Measurements from ENCODE around the gene C1QTNF8.

The C1QTNF8 gene

DNA sequence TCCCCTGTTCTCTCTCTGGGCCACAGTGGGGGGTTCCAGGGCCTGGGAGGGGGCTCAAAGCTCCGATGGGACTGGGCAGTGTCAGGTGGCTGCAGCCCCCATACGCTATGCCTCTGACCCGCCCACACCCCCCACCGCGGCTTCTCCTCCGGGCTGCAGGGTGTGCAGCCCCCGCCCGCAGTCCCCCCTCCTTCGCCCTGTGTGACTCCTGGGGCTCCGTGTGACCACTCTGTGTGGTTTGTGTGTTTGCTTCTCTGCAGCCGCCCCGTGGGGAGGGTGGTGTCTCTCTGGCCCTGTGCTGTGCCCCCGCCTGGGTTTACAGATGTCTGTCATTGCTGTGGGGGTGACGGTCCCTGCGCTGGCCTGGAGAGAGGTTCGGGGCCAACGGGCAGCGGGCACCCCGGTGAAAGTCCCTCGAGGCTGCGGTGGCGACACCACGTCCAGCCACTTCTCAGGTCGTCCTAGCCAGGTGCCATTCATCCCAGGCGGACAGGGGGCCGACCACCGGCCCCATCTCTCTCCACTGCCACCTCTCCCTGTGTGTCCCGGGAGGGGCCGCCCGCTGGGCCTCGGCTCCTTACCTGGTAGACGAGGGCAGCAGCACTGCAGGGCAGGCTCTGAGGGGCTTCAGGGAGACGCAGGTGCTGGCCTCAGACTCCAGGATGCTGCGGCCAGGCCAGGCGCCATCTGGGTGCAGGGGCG lies 18.0 kb downstream of the C1QTNF8 start:
- DNase-seq (ENCODE audit: low read depth), result no peak

DNA sequence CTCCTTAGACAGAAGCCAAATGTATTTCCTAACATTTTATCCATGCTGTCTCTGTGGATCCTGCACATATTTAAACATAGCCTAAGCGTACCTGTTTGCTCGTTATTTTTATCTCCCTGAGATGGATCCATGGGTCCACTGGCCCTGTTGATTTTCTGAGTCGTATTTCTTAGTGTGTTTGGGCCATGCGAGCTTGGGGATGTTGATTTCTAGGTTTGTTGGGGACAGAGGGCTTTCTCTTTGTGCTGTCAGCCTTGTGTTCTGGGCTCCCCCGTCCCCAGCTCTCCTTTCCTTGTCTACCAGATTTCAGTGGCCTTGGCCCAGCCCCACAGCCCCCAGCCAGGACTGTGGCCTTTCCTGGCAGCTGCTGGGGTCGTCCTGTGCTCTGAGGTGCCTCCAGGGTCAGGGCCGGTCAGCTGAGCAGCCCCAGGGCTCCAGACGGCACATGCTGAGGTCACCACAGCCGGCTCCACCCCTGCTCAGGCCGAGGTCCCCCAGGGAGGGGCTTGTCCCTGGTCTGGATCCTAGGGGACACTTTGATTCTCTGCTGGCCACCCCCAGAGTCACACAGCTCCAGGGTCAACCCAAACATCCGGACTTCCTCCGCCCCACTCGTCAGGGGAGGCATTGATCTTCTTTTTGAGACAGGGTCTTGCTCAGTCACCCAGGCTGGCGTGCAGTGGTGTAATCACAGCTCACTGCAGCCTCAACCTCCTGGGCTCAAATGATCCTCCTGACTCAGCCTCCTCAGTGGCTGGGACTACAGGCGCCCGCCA lies 19.1 kb downstream of the C1QTNF8 start:
- no peak for DNase-seq (ENCODE audit: low read depth)

DNA sequence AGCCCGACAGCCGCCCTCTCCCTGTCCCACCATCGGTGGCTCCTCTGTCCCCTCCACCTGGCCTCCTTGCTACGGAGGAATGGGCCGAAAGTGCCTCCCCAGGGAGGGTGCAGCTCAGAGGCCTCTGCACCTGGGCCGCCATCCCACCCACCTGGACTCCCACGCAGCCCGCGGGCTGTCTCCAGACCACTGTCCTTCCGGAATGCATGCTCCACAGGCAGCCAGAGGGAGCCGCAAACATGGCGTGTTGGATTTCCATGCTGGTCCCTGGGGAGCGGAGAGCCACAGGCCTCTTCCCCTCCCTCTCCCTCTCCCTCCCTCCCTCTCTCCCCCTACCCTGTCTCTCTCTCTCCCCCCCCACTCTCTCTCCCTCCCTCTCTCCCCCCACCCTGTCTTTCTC lies 20.5 kb downstream of the C1QTNF8 start:
- DNase-seq (ENCODE audit: low read depth), result no peak

DNA sequence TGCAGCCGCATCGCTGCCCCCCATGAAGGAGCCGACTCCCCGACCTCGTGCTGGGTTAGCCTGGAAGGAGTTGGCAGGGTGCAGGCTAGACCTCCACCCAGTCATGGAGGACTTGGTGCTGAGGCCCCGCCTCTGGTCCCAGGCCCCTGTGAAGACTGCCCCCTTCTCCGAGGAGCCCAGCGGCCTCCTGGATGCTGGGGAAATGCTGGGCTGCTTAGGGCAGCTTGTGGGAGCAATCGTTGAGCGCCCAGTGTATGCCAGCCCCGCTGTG lies 21.7 kb downstream of the C1QTNF8 start:
- DNase-seq (ENCODE audit: low read depth), result no peak

DNA sequence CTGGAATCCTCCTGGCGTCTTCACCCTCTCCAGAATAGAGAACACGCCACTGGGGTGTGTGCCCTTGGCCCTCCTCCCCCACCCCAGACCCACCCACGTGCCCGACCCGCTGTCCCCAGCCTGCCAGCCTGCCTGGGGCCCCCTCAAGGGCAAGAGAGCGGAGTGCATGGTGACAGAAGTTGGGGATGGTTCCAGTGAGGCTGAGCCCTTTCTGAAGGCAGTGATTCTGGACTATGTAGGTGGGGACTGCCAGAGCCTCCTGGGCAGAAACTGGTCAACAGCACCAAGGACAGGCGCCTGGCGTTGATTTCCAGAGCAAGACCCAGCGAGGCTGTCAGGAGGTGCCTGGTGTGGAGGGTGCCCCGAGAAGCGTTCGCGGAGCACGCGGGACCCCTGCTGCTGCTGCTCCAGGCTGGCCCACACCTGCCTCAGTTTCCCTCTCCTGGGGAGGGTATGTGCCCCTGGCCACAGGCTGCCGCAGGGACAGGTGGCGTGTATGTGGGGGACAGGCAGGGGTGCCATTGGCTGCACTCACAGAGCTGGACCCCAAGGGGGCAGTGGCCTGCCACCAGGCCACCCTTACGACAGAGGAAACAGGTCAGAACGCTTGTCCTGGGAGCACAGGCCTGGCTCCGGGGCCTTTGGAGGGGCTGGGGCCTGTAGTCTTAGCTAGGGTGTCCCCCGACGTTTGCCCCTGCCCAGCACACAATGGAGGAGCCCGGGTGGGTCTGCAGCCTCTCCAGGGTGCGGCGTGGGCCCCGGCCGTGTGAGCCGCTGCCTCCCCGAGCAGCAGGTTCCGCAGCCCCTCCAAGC lies 22.3 kb downstream of the C1QTNF8 start:
- DNase-seq (ENCODE audit: low read depth), result no peak

DNA sequence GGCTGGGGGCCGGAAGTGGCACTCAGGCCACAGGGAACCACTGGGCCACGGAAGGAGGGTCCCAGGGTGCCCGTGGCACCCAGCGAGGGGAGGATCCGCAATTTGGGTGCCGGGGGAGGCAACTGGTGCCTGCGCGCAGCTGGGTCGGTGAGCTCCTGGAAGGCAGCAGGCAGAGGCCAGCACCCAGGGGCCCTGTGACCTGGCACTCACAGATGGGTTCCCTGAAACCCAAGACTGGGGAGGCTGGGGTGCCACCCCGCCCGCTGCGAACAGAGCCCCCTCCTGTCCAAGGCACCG lies 22.8 kb downstream of the C1QTNF8 start:
- no peak for DNase-seq (ENCODE audit: low read depth)

DNA sequence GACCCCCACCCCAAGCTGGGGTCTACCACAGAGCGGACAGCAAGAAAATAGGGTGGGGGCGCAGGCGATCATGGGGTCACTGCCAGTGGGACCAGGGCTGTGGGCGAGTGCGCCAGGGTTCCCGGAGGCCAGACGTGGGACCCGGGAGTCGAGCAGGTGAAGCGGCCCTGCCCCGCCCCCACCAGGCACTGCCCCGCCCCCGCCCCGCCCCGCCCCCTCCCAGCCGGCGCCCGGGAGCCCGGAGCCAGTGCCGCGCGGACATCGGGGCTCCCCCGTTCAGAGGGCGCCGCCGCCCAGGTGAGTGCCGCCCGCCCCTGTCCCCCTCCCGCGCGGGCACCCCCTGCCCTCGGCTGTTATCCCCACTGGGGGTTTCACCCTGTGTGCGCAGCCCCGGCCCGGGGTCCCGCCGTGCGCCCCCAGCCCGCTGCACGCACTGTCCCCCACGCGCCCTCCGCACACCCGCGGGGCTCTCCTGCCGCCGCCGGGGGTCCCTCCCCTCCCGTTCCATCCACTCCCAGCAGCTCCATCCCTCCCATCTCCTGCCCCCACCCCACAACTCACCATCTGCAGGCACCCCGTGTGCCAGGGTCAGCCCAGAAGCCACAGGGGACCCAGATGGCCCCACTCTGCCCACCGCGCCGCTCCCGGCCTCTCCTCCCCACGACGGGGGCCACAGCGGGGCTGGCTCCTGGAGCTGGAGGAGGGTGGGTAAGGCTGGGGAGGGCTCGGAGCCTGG lies 23.4 kb downstream of the C1QTNF8 start, which contains the start of gene SSTR5:
Gene SSTR5 (plus strand): TSS at position 222 of the 736 bp plus-strand sequence. CDS start 6,122 bp downstream, outside the sequence.
- no peak for DNase-seq (ENCODE audit: low read depth)

DNA sequence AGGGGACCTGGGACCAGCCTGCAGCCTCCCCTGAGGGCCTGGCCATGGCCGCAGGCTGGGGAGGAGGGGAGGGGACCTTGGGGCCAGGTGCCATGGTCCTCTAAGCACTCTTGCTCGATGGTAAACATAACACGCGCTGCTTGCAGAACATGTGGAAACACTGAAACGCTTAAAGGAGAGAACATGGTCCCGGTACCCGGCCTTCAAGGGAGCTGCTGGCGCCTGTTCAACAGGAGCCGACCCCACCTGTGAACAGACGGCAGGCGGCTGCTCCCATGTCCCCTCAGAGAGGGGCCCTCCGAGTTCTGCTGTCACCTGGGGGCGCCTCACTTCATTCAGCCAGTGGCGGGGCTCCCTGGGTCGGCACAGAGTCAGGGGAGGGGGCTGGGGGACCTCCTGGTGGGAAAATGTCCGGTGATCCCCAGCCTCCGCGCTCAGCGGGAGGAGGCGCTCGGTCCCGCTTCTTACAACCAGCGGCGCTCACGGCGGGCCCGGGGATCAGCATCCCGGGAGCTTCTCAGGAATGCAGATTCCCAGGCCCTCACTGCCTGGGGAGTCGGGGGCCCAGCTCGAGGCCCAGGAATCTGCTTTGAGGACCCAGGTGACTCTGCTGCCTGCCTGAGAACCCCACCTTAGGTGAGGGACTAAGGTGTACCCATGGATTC lies 24.4 kb downstream of the C1QTNF8 start:
- no peak for DNase-seq (ENCODE audit: low read depth)

DNA sequence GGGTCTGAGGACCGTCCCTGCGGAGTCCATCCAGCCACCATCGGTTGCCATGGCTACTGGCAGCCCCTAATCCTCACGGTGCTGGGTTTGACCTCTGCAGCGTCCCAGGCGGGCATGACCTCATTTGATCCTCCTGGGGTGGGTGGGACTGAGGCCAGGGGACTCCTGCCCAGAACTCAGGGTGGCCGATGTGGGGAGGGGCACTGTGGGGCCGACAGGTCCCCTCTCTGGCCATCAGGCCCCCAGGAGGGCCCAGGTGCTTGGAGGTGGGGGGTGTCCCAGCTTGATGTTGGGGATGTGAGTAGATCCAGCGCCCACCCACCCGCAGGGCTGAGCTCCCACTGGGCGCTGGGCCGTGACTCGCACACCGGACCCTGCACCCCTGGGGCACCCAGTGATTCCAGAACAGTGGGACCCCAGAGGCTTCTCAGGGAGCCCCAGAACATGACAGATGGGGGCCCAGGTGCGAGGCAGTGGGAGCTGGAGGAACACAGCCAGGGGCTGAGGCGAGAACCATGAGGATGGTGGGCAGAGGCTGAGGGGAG lies 25.1 kb downstream of the C1QTNF8 start:
- no peak for DNase-seq (ENCODE audit: low read depth)

DNA sequence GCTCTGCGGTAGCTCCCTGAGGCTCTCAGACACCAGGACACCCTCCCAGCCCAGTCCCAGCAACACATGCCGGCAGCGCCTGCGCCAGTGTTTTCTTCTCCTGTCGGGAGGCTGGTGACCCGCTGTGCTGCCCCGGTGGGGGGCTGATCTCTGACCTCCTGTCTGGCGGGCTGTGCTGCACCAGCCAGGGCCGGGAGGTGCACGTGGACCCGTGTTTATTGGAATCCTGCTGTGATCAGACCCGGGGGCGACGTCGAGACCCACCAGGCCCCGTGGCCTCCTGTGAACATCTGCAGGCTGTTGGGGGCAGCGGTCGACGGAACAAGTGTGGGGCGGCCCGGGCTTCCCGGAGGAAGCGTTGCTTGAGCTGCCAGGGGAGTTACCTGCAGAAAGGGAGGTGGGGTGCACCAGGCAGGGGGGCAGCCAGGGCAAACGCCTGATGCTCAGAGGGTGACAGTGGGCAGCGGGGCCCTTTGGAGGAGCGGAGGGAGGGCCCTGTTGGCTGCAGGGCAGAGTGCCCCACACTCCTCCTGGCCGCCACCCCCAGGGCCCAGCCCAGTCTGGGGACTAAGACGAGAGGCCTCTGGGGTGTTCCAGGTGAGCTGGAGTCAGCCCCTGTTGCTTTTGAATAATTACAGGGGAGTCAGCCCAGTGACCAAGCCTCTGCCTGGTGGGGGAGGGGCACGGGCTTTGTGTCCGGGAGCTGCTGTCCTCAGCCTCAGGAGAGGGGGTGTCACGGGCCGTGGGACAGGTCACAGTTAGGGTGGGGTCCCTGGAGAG lies 25.8 kb downstream of the C1QTNF8 start:
- no peak for DNase-seq (ENCODE audit: low read depth)

DNA sequence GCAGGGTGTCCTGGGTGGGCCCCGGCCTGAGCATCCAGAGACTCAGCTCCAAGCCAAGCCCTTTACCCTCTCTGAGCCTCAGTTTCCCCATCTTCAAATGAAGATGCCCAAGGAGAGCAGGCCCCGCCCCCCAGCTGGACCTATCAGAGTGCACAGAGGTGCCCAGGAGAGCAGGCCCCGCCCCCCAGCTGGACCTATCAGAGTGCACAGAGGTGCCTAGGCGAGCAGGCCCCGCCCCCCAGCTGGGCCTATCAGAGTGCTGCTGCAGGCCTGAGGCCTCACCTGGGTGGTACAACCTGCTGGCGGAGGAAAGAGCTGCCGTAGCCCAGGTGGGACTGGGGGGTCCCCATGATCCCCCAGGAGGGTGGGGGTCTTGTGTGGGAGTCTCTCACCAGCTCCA lies 26.9 kb downstream of the C1QTNF8 start:
- no peak for DNase-seq (ENCODE audit: low read depth)

DNA sequence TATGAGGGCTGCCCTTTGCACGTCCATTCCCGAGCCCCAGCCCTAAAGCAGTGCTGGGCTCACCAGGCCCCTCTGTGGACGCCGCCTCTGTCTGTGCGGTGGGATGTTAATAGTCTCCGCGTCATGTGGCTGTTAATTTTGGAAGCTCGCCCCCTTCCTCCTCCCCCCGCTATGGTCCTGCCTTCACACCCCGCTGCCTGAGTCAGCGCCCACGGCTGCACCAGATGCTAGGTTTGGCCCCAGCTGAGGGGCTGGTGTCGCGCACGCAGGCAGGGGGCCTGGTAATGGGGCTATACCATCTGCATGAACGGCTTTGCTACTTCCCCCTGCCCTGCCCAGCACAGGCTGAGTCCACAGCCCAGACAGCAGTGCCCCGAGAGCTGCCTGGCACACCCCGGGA lies 27.6 kb downstream of the C1QTNF8 start:
- DNase-seq (ENCODE audit: low read depth), result no peak

DNA sequence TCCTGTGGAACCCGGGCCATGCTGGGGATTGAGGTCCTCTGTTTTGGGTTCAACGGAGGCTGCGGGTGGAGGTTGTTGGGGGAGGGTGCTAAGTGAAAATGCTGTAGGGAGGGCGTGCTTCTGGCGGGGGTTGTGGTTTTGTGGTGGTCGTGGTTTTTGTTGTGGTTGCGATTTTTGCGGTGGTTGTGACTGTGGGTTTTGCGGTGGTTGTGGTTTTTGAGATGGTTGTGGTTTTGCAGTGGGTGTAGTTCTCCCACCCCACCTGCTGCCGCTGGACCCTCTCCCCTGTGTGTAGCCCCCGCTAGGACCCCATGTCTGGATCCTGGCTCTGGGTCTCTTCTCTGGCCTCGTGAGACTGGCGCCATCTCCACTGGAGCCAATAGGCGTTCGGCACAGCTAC lies 28.4 kb downstream of the C1QTNF8 start:
- DNase-seq (ENCODE audit: low read depth), result no peak

DNA sequence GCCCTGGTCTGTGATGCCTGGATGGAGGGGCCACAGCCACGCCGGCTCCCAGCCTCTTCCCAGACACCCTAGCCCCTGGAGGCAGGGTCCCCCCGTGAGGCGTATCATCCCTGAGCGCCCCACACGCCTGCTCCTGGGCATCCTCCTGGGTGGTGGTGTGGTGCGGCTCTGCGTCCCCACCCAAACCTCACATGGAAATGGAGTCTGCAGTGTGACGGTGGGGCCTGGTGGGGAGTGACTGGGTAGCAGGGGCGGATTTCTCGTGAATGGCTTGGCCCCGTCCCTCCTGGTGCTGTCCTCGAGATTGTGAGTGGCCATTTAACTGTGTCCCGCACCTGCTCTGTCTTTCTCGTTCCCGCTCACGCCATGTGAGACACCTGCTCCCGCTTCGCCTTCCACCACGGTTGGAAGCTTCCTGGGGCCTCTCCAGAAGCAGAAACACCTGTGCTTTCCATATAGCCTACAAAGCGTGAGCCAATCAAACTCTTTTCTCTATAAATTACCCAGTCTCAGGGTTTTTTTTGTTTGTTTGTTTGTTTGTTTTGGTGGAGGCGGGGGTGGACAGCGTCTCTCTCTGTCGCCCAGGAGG lies 29.4 kb downstream of the C1QTNF8 start:
- no peak for DNase-seq (ENCODE audit: low read depth)

DNA sequence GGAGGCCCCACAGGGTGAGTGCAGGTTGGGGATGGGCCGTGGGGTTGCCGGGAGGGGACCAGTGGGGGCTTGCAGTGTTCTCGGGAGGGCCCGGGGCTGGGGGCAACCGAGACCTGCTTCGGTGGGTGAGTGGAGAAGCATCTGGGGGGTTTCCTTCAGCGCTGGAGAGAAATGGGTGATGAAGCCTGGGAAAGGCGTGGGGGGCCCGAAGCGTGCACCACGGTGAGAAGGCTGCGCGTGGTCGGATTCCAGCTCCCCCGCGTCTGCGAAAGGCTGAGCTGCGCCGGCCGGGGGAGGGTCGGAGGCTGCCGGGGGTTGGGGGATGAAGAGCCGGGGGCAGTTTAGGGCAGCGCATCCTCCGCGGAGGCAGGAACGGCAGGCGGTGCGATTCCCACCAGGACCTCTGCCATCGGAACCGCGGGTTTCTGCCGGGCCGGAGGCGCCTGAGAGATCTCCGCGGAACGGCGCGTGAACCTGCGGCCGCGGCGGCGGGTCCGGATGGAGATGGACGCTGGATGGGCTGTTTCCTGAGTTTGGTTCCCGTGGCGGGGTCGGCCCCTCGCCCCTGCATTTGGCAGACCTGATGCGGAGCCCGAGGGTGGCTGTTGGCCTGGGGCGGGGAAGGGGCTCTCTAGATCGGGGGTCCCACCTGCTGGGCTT lies 30.4 kb downstream of the C1QTNF8 start:
- DNase-seq (ENCODE audit: low read depth), result no peak

DNA sequence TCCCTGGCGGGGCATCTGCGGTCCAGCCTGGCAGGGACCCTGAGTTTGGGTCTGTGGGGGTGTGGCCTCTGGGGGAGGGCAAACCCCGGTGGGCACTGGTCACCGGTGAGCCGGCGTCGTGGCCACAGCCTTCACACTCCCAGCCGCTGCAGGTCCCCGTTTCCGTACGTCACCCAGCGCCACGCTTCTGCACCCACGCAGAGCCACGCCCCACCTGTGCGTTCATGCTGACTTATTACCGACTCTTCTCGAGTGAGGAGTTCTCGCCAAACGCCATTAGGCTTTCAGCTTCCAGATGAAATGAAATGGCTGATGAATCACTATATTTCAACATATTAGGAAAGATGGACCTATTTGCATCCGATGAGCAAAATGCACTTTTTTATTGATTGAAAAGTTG lies 32.3 kb downstream of the C1QTNF8 start:
- no peak for DNase-seq (ENCODE audit: low read depth)

DNA sequence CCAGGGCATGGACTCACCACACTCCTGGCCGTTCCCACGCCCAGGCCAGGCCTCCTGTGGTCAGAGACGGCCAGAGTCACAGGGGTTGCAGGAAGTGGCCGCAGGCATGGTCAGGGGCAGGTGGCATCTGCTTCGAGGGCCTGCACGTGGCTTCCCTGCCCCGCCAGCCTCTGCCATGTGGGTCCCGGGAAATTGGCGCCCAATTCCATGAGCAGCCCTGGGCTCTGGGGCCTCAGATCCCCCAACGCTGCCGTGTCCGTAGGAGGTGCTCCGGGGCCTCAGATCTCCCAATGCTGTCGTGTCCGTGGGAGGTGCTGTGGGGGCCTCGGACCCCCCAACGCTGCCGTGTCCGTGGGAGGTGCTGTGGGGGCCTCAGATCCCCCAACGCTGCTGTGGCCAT lies 33.1 kb downstream of the C1QTNF8 start:
- DNase-seq (ENCODE audit: low read depth), result no peak

DNA sequence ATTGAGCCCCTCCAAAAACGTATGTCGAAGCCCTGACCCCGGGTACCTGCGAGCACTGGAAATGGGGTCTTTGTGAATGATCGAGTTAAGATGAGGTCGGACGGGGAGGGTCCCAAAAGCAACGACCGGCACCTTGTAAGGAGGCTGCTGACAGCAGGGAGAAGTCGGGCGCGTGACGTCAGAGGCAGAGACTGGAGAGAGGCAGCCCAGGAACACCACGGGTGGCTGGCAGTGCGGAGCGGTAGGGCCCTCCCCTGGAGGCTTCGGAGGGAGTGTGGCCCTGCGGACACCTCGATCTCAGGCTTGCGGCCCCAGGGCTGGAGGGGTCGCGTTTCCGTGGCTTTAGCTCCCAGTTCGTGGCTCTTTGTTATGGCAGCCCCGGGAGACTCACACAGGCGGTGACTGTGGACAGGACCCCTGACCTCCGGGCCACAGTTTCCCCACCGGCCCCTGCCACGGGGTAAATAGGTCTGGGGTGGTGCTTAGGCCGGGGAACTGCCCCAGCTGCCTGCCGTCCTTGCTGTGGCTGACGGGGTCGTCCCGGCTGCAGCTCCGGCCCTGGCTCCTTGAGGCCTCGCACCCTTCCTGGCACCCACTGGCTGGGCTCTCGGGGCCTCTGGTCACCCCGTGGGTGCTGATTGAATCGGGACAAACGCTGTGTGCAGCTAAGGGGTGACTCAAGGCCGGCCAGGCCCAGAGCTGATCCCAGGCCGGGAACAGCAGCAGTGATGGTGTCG lies 34.1 kb downstream of the C1QTNF8 start:
- DNase-seq (ENCODE audit: low read depth), result no peak
